Kidney capillary endothelial cell (primary cell): ENCODE data around the gene MYT1.

Experiments
- DNase-seq: peaks from one replicate; pipeline ENCODE4 v3.0.0-alpha.2; 2018; ENCODE audit warnings: low spot score

Gene MYT1

DNA sequence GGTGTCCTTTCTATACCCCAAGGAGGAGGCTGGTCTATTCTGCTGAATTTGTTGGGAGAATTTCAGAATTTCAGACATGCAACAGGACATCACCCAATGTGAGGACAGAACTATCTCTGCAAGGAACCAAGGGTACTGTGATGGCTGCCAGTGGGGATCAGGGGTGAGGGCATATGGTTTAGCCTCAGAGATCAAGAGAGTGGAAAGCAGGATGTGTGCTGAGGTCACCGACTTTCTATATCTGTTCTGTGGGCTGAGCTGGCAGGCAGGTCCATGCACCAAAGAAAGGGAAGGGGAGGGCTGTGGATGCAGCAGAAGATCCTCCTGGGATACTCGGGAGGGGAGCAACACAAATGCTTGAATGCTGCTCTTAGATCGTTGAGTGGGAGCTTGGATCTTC is 28.8 kb downstream of the MYT1 start:
- DNase-seq, result no peak

DNA sequence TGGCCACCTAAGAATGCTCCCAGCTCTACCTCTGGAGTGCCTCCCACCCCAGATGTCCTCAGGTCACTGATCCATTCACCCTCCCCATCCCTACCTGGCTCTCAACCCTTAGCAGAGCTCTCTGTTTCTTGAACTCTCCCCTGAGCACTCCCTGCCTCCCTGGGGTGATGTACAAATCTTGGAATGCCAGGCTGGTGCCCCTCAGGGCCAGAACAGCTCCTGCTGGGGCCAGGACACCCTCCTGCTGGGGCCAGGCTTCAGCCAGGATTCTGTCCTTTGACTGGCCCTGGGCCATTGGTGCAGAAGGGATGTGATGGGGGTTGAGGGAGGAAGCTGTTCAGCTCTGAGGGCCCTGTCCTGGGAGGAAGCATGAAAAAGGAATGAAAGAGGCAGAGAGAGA is 30.0 kb downstream of the MYT1 start:
- DNase-seq, result no peak

DNA sequence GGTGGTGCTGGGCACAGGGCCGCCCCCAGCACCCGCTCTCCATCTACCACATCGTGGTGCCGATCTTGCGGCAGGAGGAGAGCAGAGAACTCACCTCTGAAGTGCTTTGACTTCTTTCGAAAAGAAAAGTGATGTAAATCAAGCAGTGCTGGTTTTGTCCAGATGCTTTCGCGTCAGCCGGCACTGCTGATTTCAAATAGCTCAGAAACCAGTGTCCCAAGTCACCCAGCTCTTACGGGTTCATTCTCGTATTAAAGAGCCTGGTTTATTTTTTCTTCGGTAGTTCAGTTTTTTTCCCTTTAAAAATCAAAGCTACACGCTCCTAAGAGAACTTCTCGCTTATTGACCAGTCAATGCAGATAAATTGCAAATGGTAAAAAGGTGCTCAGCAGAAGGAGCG is 32.1 kb downstream of the MYT1 start:
- DNase-seq, result no peak

DNA sequence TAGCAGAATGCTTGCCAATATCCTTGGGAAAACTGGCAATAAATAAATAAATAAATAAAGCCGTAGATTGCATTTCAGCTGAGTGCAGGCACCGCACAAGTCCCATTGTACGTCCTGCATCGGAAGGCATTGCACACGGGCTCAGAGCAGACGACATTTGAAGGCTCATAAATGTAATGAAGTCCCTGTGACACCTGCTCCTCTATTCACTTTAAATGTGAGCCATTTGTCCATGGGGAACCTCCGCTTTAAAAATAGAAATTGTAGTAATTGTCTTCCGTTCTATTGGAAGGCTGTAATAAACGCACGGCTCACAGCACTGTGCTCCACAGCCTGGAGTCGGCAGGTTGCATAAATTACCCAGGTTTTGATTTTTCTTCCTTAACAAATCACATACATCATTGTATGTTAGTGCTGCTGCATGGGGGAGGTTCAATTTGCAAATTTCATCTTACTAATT is 32.6 kb downstream of the MYT1 start:
- DNase-seq, result no peak

DNA sequence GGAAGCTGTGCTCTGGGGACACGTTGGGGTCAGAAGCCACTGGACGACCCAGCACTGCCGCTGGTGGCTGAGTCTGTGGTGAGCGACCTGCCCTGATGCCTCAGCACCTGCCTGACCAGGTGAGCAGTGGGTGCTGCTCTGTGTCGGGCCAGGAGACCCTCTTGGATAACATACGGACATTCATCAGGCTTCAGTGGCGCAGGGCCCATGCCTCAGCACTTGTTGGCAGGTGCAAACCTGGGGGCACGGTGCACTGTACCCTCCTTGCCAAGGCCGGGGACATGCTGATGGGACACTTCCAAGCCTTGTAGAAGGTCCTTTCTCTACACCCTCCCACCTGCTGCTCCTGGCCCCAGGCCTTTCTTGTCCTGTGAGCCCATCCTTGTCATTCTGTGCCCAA is 34.1 kb downstream of the MYT1 start:
- DNase-seq, result no peak

DNA sequence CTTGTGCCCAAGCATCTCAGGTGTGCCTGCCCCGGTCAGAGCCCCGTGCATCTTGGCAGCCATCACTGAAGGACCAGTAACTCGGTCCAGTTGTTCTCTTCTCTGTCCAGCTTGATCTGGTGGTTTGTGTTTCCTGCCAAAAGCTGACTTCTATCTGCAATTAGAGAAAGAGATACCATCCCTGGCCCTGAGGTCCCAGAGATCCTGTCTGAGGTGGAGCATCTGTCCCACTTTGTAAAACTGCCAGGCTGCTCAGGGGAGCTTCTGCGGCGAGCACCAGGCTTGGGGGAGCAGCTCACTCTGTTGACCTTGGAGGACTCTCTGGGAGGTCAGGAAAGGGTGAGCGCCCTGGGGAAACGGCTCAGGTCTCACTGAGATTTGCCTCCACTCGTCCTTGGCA is 35.1 kb downstream of the MYT1 start:
- no peak for DNase-seq

DNA sequence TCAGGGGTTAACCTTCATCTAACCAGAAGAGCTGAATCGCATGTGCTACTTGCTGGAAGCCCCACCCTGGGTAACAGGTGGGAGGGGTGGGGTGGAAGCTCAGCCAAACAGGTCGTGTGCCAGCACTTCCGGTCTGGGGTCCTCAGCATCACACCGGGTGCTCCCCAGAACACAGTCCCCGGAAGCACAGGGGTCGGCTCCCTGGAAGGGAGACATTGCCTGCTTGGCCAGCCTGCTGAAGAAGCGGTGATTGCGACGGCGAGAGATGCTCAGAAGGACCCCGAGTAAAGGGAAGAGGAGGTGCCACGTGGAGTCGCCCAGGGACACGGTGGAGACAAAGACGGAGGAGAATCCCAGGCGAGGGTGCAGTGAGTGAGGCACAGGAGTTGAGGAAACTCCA is 36.5 kb downstream of the MYT1 start:
- DNase-seq, result no peak

DNA sequence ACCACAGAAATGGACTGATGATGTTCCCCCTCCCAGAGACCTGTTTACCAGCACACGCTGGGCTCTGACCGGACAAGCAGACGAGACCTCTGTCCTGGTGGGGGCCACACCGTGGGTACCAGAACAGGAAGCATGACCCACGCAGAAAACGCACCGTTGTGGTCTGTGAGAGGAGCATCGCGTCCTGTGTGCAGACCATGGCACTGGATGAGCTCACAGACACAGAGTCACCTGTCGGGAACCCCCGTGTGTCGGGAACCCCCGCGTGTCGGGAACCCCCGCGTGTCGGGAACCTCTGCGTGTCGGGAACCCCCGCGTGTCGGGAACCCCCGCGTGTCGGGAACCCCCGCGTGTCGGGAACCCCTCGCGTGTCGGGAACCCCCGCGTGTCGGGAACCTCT is 37.4 kb downstream of the MYT1 start:
- no peak for DNase-seq

DNA sequence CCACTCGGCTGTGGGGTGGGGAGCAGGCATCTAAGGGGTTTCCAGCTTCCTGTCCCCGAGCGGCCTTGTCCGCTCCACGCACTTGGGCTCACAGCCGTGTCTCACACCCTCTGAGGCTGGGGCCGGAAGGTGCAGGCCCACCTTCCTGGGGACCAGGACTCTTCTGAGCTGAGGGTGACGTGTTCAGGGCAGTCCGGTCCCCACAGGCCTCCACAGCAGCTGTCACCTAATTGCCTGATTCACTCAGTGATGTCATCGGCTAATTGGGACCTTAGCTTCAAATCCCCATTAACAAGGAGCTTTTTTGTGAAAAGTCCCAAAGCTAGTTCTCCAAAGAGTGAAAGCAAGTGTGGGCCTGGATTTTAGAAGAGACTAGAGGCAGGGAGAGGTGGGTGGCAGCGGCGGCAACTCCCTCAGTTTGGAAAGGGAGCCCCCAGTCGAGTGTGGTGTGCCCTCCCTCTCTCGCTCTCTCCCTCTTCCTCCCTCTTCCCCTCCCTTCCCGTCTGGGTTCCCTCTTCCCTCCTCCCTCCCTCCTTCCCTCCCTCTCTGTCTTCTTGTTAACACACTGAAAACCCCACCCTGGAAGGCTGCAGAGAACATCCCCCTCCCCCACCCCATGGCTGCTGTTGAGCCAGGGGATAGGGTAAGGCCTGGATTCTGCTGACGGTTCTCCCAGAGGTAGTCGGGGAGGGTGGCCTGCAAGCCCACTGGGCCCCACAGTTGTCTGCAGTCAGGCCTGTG is 39.0 kb downstream of the MYT1 start:
- no peak for DNase-seq

DNA sequence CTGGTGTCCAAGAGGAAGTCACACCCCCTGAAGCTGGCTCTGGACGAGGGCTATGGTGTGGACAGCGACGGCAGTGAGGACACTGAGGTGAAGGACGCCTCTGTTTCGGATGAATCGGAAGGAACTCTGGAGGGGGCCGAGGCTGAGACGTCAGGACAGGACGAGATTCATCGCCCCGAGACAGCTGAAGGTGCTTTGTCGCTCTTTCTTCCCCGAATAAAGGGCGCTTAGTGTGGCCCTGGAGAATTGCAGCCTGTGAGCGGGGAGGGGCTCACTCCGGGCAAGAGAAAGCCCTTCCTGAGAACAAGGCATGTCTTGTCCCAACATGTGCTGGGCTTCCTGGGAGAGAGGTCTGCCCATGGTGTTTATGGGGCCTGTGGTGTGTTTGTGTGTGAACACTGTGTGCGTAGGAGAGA is 41.4 kb downstream of the MYT1 start:
- no peak for DNase-seq

DNA sequence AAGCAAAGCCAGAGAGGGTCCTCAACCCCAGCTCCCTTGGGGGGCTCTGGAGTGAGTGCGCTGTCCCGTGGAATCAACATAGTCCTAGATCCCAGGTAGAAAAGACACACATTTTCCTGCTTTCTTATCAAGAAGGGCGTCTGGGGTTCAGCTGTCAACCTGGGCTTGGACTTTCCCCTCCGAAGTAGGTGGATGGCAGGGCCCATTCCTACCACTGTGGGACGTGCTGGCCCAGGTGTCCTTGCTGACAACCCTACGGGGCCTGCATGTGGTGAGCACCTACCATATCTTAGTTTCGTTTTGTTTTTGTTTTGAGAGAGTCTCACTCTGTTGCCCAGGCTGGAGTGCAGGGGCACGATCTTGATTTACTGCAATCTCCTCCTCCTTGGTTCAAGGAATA is 42.4 kb downstream of the MYT1 start:
- DNase-seq, result no peak

DNA sequence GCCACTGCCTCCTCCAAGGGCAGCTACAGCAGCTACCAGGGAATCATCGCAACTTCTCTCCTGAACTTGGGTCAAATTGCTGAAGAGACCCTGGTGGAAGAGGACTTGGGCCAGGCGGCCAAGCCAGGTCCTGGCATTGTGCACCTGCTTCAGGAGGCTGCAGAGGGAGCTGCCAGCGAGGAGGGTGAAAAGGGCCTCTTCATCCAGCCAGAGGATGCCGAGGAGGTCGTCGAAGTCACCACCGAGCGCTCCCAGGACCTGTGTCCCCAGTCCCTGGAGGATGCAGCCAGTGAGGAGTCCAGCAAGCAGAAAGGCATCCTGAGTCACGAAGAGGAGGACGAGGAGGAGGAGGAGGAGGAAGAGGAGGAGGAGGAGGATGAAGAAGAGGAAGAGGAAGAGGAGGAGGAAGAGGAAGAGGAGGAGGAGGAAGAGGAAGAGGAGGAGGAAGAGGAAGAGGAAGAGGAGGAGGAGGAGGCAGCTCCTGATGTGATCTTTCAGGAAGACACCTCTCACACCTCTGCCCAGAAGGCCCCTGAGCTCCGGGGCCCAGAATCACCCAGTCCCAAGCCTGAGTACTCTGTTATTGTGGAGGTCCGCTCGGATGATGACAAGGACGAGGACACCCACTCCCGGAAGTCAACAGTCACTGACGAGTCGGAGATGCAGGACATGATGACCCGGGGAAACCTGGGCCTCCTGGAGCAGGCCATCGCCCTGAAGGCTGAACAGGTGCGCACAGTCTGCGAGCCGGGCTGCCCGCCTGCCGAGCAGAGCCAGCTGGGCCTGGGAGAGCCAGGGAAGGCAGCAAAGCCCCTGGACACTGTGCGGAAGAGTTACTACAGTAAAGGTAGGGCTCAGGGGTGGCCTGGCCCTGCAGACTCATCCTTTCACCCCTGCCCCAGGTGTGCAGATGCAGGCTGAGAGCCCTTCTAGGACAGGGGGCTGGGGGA is 43.7 kb downstream of the MYT1 start:
- DNase-seq, result no peak

DNA sequence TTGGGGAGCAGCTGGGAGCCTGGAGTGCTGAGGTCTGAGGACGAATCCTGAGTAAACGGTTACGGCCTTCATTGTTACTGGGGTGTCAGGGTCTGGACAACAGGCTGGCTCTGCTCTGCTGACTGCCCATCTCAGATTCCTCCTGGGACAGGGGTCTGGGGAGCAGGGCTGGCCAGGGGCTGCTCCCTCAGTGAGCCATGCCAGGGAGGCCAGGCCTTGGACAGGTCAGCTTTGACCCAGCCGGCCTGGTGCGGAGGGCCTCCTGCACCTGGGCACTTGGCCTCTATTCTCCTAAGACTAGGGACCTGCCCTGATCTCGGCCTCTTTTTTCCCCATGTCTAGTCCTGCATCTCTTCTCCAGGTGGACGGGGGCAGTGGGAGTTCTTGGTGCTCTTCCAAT is 44.9 kb downstream of the MYT1 start:
- no peak for DNase-seq

DNA sequence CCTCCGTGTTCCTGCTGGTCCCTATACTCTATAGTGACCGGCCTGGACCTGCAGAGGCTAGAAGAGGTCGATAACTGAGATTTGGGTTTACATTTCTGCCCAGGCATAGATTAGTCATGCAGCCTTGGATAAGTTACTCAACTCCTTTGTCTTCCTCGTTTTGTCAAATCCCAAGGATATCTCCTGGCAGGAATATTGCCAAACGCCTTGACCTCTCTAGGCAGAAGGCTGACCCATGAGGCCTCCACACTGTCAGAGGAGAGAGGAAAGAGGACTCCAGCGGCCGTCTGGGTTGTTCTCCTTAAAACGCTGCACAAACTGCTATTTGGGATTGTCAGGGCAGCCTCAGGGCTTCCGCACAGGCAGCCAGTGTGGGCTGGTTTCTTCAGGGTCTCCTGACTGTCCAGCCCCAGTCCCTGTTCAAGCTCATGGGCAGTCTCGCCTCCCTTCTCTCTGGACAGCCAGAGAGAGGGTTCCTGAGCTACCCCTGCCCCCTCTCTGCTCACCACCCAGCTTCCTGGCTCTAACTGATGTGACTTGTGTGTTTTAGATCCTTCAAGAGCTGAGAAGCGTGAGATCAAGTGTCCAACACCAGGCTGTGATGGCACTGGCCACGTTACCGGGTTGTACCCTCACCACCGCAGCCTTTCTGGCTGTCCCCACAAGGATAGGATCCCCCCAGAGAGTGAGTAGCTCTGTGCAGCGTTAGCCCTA is 46.6 kb downstream of the MYT1 start:
- no peak for DNase-seq

DNA sequence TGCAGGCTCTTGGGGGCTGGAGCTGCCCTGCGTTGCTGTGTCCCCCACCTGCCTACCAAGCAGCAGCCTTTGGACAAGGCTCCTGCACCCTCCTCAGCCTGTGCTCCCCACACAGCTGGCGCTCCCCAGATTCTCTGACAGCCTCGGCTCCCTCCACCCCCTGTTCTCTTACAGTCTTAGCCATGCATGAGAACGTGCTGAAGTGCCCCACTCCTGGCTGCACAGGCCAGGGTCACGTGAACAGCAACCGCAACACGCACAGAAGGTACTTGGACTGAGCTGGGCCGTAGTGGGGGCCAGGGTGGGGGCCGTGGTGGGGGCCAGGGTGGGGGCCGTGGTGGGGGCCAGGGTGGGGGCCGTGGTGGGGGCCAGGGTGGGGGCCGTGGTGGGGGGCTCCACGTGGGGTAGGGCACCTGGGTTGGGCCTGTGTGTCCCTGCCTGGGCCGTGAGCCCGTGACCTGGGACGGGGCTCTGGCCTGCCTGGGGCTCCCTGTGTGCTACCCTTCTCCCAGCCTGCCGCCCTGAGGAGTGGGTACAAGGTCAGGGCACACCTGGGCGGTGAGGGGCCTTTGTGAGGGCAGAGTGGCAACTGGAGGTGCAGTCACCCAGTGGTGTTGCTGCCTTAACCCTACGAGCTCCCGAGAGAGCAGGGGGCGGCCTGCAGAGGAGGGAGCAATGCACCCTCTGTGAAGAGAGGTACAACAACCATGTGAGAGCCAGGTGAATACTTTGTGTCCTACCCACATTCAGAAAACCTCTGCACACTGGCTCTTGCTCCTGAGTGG is 47.8 kb downstream of the MYT1 start:
- no peak for DNase-seq

DNA sequence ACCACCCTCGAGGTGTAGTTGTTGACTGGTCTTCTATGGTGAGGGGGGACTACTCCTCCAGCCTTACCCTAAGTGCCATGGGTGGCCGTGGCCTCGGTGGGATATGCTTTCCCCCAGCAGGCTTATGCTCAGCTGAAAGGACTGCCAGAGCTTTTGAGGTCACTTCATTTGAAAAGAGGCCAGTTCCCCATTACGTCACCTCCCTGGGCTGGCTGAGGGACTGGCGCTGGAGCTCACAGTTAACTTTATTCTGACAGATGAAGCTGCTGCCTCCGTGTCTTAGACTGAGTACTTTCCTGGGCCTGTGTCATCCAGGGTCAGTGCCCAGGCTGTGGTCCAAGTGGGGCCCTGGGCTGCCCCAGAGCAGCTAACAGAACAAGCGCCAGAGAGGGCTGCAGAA is 48.5 kb downstream of the MYT1 start:
- DNase-seq, result no peak

DNA sequence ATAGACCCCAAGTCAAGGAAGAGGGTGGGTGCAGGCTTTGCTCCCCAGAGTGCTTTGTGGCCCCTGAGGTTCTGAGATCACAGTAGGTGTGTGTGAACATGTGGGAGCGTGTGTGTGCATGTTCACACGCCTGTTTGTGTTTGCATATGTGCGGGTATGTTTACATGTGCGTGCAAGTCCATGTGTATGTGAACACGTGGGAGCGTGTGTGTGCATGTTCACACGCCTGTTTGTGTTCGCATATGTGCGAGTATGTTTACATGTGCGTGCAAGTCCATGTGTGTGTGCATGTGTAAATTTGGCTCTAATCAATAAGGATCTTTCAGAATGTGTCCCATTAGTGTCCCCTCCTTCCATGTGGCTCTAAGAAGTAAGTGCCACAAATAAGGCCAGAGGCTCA is 49.9 kb downstream of the MYT1 start:
- DNase-seq, result no peak

DNA sequence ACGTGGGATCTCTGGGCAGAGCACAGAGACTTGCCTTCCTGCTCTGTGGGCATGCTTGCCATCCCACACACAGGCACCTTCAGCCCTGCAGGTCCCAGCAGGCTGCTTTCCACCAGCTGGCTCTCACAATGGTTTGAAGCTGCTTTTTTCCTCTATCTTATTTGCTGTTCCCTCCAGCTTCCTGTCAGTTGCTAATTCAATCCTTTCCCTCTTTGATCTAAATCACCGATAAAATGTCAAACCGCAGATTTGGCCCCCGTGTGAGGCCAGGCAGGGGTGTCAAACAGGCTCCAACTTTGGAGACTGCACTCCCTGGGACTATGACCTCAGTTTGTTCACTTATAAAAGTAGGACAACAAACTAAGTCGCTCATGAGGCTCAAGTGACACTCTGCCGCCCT is 50.7 kb downstream of the MYT1 start:
- DNase-seq, result no peak

DNA sequence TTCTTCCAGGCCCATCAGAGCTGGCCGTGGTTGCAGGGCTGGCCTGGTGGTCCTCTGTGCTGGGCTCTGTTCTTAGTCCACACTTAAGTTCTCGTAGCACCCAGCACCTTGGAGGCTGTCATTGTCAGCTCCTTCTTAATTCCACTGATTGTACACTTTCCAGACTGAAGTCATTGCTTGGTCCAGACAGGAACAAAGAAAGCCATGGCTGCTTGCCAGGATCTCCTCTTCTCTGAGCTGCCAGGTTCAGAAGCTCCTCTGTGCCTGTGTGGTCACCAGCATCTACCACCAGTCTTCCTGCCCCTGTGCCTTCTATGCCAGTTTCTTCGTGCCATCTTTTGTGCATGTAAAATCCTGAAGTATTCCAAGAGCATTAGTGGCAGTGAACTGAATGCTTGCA is 51.8 kb downstream of the MYT1 start:
- no peak for DNase-seq

DNA sequence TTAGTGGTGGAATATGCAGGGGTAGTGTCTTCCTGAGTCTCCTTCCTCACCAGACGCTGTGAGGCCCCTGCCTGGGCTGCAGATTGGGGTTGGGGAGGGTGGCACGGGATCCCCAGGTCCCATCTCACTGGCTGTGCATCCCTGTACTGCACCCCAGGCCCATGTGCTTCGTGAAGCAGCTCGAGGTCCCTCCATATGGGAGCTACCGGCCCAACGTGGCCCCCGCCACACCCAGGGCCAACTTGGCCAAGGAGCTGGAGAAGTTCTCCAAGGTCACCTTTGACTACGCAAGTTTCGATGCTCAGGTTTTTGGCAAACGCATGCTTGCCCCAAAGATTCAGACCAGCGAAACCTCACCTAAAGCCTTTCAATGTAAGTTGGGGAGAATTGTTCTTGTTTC is 52.7 kb downstream of the MYT1 start:
- no peak for DNase-seq

DNA sequence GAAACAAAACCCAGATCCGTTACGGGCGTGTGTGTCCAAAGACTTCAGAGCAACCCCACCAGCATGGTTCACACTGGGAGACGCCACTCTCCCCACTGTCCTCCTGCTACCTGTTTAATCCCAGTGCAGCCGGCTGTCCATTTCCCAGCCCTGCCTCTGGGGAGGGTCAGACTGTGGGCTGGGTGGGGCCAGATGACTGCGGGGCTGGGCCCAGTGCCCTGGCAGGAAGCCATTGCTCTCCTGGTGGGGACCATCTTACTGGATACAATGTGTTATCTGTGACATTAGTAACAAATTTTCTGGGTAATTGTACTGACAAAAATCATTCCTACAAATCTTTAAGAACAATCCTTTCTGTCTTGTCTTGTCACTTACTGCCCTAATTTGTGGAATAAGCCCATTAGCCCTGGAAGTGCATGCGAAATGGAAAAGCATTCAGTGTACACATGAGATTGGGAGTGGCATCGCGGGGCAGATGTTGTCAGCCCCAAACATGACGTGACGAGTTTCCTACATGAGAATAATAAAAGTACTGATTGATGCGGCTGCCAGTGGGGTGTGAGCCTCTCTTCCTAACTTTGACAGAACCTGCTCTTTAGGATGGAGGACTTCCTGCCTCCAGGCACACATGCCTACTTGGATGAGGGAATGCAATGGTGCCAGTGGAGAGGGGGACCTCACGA is 53.4 kb downstream of the MYT1 start:
- no peak for DNase-seq
